Trophoblast cell (in vitro differentiated cells and primary cell): ENCODE results near the gene FOXP2.
"Not testable (repeated sequence)": the region's sequence is repeated elsewhere in the genome, so short reads cannot be mapped to it uniquely, and the experiment has no call there.

Source experiments
- DNase-seq, 2 donors: peaks; one replicate each; pipeline ENCODE4 v3.0.0-alpha.2; 2016
- H2AFZ ChIP-seq: 2 replicates; pipeline ENCODE4 v1.6.1; 2013; ENCODE audit warnings: low read length, moderate library complexity, mild to moderate bottlenecking; ENCODE audit not compliant: insufficient read depth, poor library complexity
- H2AK5ac ChIP-seq: 2 replicates; pipeline ENCODE4 v1.6.1; 2013; ENCODE audit warnings: mild to moderate bottlenecking, low read length
- H2BK120ac ChIP-seq: 2 replicates; pipeline ENCODE4 v1.6.1; 2013; ENCODE audit warnings: low read length, mild to moderate bottlenecking, moderate library complexity; ENCODE audit not compliant: insufficient read depth, poor library complexity
- H2BK12ac ChIP-seq: 2 replicates; pipeline ENCODE4 v1.6.1; 2013; ENCODE audit warnings: mild to moderate bottlenecking, low read length, moderate library complexity
- H2BK5ac ChIP-seq: 2 replicates; pipeline ENCODE4 v1.6.1; 2013; ENCODE audit warnings: low read length, low read depth, moderate library complexity, mild to moderate bottlenecking; ENCODE audit not compliant: poor library complexity
- H3K14ac ChIP-seq: 2 replicates; pipeline ENCODE4 v1.6.1; 2013; ENCODE audit warnings: mild to moderate bottlenecking, low read length
- H3K18ac ChIP-seq: 2 replicates; pipeline ENCODE4 v1.6.1; 2013; ENCODE audit warnings: mild to moderate bottlenecking, low read length
- H3K23ac ChIP-seq: 2 replicates; pipeline ENCODE4 v1.6.1; 2013; ENCODE audit warnings: low read length
- H3K27ac ChIP-seq: 2 replicates; pipeline ENCODE4 v1.5.1; 2013; ENCODE audit warnings: low read depth, mild to moderate bottlenecking, inconsistent platforms, low read length, moderate library complexity
- H3K27me3 ChIP-seq: 2 replicates; pipeline ENCODE4 v1.6.1; 2013; ENCODE audit warnings: inconsistent platforms, mild to moderate bottlenecking, low read length, moderate library complexity; ENCODE audit not compliant: insufficient read depth
- H3K36me3 ChIP-seq, 2 experiments: 1 replicate in 1 of 2; 2 replicates in 1 of 2; pipeline ENCODE4 v1.6.1; 2013; ENCODE audit warnings: low read length in 2 of 2, mild to moderate bottlenecking in 2 of 2, moderate library complexity in 1 of 2; ENCODE audit not compliant: insufficient read depth in 2 of 2, control insufficient read depth in 1 of 2
- H3K4ac ChIP-seq: 2 replicates; pipeline ENCODE4 v1.6.1; 2013; ENCODE audit warnings: low read depth, mild to moderate bottlenecking, low read length, moderate library complexity
- H3K4me1 ChIP-seq, 2 experiments: 1 replicate in 1 of 2; 2 replicates in 1 of 2; pipeline ENCODE4 v1.6.1; 2013; ENCODE audit warnings: low read length in 2 of 2, mild to moderate bottlenecking in 2 of 2, moderate library complexity in 1 of 2; ENCODE audit not compliant: insufficient read depth in 2 of 2, control insufficient read depth in 1 of 2
- H3K4me2 ChIP-seq: 2 replicates; pipeline ENCODE4 v1.6.1; 2013; ENCODE audit warnings: inconsistent platforms, mild to moderate bottlenecking, low read length, moderate library complexity
- H3K4me3 ChIP-seq: 2 replicates; pipeline ENCODE4 v1.5.1; 2013; ENCODE audit warnings: mild to moderate bottlenecking, low read depth, low read length, inconsistent platforms
- H3K79me1 ChIP-seq: one replicate; pipeline ENCODE4 v1.6.1; 2013; ENCODE audit warnings: low read length
- H3K79me2 ChIP-seq: 2 replicates; pipeline ENCODE4 v1.6.1; 2013; ENCODE audit warnings: low read length, mild to moderate bottlenecking; ENCODE audit not compliant: control insufficient read depth, insufficient read depth, poor library complexity
- H3K9ac ChIP-seq: 2 replicates; pipeline ENCODE4 v1.6.1; 2013; ENCODE audit warnings: mild to moderate bottlenecking, low read length
- H3K9me3 ChIP-seq: 2 replicates; pipeline ENCODE4 v1.6.1; 2013; ENCODE audit warnings: low read depth, mild to moderate bottlenecking, control low read depth, inconsistent platforms, low read length; ENCODE audit not compliant: insufficient read depth
- H4K12ac ChIP-seq: 2 replicates; pipeline ENCODE4 v1.6.1; 2013; ENCODE audit warnings: low read depth, mild to moderate bottlenecking, low read length, moderate library complexity
- H4K8ac ChIP-seq: 2 replicates; pipeline ENCODE4 v1.6.1; 2013; ENCODE audit warnings: low read depth, mild to moderate bottlenecking, low read length, moderate library complexity
- H4K91ac ChIP-seq: one replicate; pipeline ENCODE4 v1.6.1; 2013; ENCODE audit warnings: low read depth, mild to moderate bottlenecking, low read length, moderate library complexity
- WGBS: extraction: QIAGEN DNeasy Blood & Tissue Kit; methylation state at CpG from one replicate; pipeline ENCODE4 v1.1.7; 2013; ENCODE audit warnings: missing lambda C conversion rate; ENCODE audit not compliant: insufficient read length, insufficient coverage; ENCODE audit errors: extremely low coverage; 5-methylcytosine and 5-hydroxymethylcytosine counted together

Gene FOXP2

GRCh38 chr7:114432061-114432460 lies 17.4 kb downstream of the FOXP2 start:
- H2BK12ac ChIP-seq, result no peak overlapping the region
- H3K4ac ChIP-seq, result no peak overlapping the region
- no peak overlapping the region for H2AFZ ChIP-seq
- H3K18ac ChIP-seq, result no peak overlapping the region
- H3K9ac ChIP-seq, result no peak overlapping the region
- no peak overlapping the region for H2BK5ac ChIP-seq
- no peak overlapping the region for H2AK5ac ChIP-seq
- no peaks in the 10 kb centered on the region for H3K27me3 ChIP-seq
- H4K8ac ChIP-seq, result no peak overlapping the region
- H3K79me2 ChIP-seq, result no peaks in the 10 kb centered on the region
- no peak overlapping the region for H3K14ac ChIP-seq
- no peak overlapping the region for H4K91ac ChIP-seq
- no peak overlapping the region for H3K4me3 ChIP-seq
- no peaks in the 10 kb centered on the region for H3K4me1 ChIP-seq
- H3K36me3 ChIP-seq, result no peaks in the 10 kb centered on the region
- no peaks in the 10 kb centered on the region for H3K9me3 ChIP-seq
- no peak overlapping the region for H3K4me2 ChIP-seq
- no peak overlapping the region for H4K12ac ChIP-seq
- no peaks in the 10 kb centered on the region for H3K79me1 ChIP-seq
- no peak overlapping the region for H3K27ac ChIP-seq
- H3K23ac ChIP-seq, result no peak overlapping the region
- DNase-seq, result no peak
- H2BK120ac ChIP-seq, result no peak overlapping the region

- Histone ChIP-seq H2BK120ac (no peak overlapping the region), H4K91ac (no peak overlapping the region), H4K12ac (no peak overlapping the region), H3K4me3 (no peak overlapping the region), H2BK12ac (no peak overlapping the region), H2AK5ac (no peak overlapping the region), H3K27me3 (no peaks in the 10 kb centered on the region), H3K9ac (no peak overlapping the region), H3K14ac (no peak overlapping the region), H3K79me1 (no peaks in the 10 kb centered on the region), H3K23ac (no peak overlapping the region), H3K4ac (no peak overlapping the region), H3K4me1 (no peaks in the 10 kb centered on the region), H3K79me2 (no peaks in the 10 kb centered on the region), H3K4me2 (no peak overlapping the region), H4K8ac (no peak overlapping the region), H3K27ac (no peak overlapping the region), H3K18ac (no peak overlapping the region), H3K36me3 (no peaks in the 10 kb centered on the region), H3K9me3 (no peaks in the 10 kb centered on the region), H2AFZ (no peak overlapping the region), H2BK5ac (no peak overlapping the region)
- DNase-seq, result no peak
- no CpG with 5 or more reads among the region's 3 CpGs for WGBS
Measured at GRCh38 chr7:114432703-114433102, 18.1 kb downstream of the FOXP2 start.

DNA sequence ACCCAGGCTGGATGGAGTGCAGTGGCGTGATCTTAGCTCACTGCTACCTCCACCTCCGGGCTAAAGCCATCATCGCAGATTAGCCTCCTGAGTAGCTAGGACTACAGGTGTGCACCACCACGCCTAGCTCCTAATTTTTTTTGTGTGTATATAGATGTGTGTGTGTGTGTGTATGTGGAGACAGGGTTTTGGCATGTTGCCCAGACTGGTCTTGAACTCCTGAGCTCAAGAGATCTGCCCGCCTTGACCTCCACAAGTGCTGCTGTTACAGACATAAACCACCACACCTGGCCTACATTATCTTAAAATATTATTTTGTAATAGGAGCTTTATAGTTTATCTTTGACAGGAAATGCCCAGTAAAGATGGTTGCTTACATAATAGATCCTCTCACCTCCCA lies 25.0 kb downstream of the FOXP2 start:
- Histone ChIP-seq H2BK120ac (no peak overlapping the region), H2BK5ac (no peak overlapping the region), H3K4me1 (no peaks in the 10 kb centered on the region), H3K18ac (no peak overlapping the region), H3K9ac (no peak overlapping the region), H3K9me3 (no peaks in the 10 kb centered on the region), H4K91ac (no peak overlapping the region), H3K36me3 (no peaks in the 10 kb centered on the region), H2BK12ac (no peak overlapping the region), H2AK5ac (no peak overlapping the region), H3K4me2 (no peak overlapping the region), H3K4me3 (no peak overlapping the region), H3K14ac (no peak overlapping the region), H3K79me2 (no peaks in the 10 kb centered on the region), H3K27me3 (no peaks in the 10 kb centered on the region), H4K12ac (no peak overlapping the region), H3K4ac (no peak overlapping the region), H3K27ac (no peak overlapping the region), H3K79me1 (no peaks in the 10 kb centered on the region), H3K23ac (no peak overlapping the region), H4K8ac (no peak overlapping the region), H2AFZ (no peak overlapping the region)
- WGBS, result no CpG with 5 or more reads among the region's 5 CpGs
- DNase-seq, result no peak

DNA sequence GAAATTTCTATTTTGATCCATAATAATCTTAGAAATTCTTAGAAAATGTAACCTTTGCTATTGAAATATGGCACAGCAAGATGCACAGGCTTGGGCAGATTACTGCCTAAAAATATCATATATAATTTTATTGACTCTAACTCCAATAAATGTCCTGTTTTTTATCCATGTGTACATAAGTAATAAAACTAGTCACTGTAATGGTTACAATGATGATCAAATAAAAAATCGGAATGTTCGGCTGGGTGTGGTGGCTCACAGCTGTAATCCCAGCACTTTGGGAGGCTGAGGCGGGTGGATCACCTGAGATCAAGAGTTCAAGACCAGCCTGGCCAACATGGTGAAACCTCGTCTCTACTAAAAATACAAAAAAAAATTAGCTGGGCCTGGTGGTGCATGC lies 26.3 kb downstream of the FOXP2 start:
- DNase-seq, H2BK12ac ChIP-seq, H3K23ac ChIP-seq, H3K79me2 ChIP-seq, H3K27ac ChIP-seq, H3K18ac ChIP-seq, H3K4me2 ChIP-seq, H4K8ac ChIP-seq, H2AFZ ChIP-seq, H3K4ac ChIP-seq, H3K36me3 ChIP-seq, H3K9me3 ChIP-seq, H4K12ac ChIP-seq, H2AK5ac ChIP-seq, H3K79me1 ChIP-seq, H4K91ac ChIP-seq, H2BK120ac ChIP-seq, H3K4me3 ChIP-seq, H3K27me3 ChIP-seq, H2BK5ac ChIP-seq, H3K9ac ChIP-seq, H3K4me1 ChIP-seq, H3K14ac ChIP-seq: not testable (repeated sequence)
- no CpG with 5 or more reads among the region's 4 CpGs for WGBS

- Histone ChIP-seq H2BK120ac (no peak overlapping the region), H3K4me3 (no peak overlapping the region), H3K4me2 (no peak overlapping the region), H3K9ac (no peak overlapping the region), H3K4me1 (no peaks in the 10 kb centered on the region), H2AK5ac (no peak overlapping the region), H3K36me3 (no peaks in the 10 kb centered on the region), H3K79me2 (no peaks in the 10 kb centered on the region), H3K23ac (no peak overlapping the region), H2BK5ac (no peak overlapping the region), H3K9me3 (no peaks in the 10 kb centered on the region), H4K12ac (no peak overlapping the region), H4K91ac (no peak overlapping the region), H3K18ac (no peak overlapping the region), H3K27ac (no peak overlapping the region), H4K8ac (no peak overlapping the region), H3K27me3 (no peaks in the 10 kb centered on the region), H3K4ac (no peak overlapping the region), H3K14ac (no peak overlapping the region), H3K79me1 (no peaks in the 10 kb centered on the region), H2BK12ac (no peak overlapping the region), H2AFZ (no peak overlapping the region)
- no CpG with 5 or more reads among the region's 2 CpGs for WGBS
- DNase-seq, result no peak
Measured at GRCh38 chr7:114444196-114444595, 29.6 kb downstream of the FOXP2 start.
